ENCODE measurements around the gene CADM4. TPM values are rescaled to one million over a fixed set of nuclear protein-coding genes. Genes with fewer than 3 reads are reported as not detected.

The CADM4 gene
- polyA plus RNA-seq, 1 of the 3 experiments (the other 2 are of a cell fraction): 28.9 TPM

DNA sequence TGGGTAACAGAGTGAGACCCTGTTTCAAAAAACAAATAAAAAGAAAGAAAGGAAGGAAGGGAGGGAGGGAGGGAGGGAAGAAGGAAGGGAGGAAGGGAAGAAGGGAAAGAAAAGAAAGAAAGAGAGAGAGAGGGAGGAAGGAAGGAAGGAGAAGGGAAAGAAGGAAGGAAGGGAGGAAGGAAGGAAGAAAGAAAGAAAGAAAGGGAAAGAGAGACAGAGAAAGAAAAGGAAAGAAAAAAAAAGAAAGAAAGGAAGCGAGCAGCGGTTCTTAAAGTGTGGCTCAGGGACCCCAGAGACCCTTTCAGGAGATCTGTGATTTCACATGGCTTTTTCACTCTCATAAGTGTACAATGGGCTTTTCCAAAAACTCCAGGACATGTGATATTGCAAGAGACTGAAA, 9.9 kb upstream of the CADM4 start (continued):
- no peak for TF ChIP-seq FOSL2 (IDR thresholded peaks at IDR 0.05; ENCODE audit: borderline replicate concordance, low read depth)
- TF ChIP-seq POLR2AphosphoS5 (IDR thresholded peaks at IDR 0.05; ENCODE audit: low read depth, low read length): no peak
- TF ChIP-seq GATA2 (CRISPR knock-in tag; IDR thresholded peaks at IDR 0.05): no peak

DNA sequence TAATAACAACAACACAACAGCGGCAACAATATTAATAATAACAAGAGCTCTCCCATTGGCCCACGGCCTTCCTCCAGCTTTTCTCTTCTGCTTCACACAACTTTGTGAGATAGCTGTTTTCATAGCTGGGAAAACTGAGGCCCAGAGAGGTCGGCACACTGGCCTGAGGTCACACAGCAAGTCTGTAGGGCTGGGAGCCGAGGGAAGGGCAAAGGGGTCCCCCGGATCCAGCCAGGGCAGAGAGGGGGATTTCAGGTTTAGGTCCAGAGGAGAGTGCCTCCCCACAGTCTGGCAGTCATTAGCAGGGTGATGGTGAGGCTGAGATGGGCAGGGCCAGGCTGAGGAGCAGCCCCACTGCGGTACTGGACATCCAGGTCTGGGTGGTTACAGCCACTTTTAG, 9.0 kb upstream of the CADM4 start:
- Histone ChIP-seq H3F3A (replicated peaks; ENCODE audit: insufficient read depth) (peaks cover 31% of the 10 kb centered on the region), H3K9me3 (no peaks in the 10 kb centered on the region), H2AFZ (ENCODE audit: low read depth) (no peak overlapping the region), H3K4me1 (ENCODE audit: control insufficient read depth in 1 of 2, insufficient read depth in 2 of 2, low read depth in 1 of 2, low read length in 1 of 2) (no peaks in the 10 kb centered on the region), H3K4me3 (ENCODE audit: low read depth in 2 of 2, low read length in 1 of 2) (no peak overlapping the region), H3K79me2 (ENCODE audit: insufficient read depth) (no peaks in the 10 kb centered on the region), H3K27ac (ENCODE audit: low read depth in 2 of 2, low read length in 1 of 2) (no peak overlapping the region), H3K4me2 (no peak overlapping the region), H3K27me3 (ENCODE audit: insufficient read depth) (no peaks in the 10 kb centered on the region), H3K9me2 (no peaks in the 10 kb centered on the region), H3K9ac (no peak overlapping the region), H4K20me1 (ENCODE audit: insufficient read depth) (no peaks in the 10 kb centered on the region), H3K36me3 (replicated peaks in 1 of 2; ENCODE audit: control insufficient read depth in 1 of 2, insufficient read depth in 2 of 2, low read length in 1 of 2) (peaks cover 0 to 55% of the 10 kb centered on the region in 2 experiments)
- ChIA-PET CTCF (interaction anchor here (0.7 to 1.5 kb wide), 2 partner anchors 54 to 93 kb away, joined by 3 to 7 read pairs; no protein-coding TSS in a partner anchor), POLR2A (no interaction called here)
- DNase-seq: no peak
- 96% methylated on average over 6 of the region's 6 CpGs for WGBS (ENCODE audit: low lambda C conversion rate)
- TF ChIP-seq SIN3A (IDR thresholded peaks at IDR 0.05; ENCODE audit: borderline replicate concordance, low read depth, low read length) (no peak), MEF2A (IDR thresholded peaks at IDR 0.05; ENCODE audit: borderline replicate concordance, low read depth) (no peak)

DNA sequence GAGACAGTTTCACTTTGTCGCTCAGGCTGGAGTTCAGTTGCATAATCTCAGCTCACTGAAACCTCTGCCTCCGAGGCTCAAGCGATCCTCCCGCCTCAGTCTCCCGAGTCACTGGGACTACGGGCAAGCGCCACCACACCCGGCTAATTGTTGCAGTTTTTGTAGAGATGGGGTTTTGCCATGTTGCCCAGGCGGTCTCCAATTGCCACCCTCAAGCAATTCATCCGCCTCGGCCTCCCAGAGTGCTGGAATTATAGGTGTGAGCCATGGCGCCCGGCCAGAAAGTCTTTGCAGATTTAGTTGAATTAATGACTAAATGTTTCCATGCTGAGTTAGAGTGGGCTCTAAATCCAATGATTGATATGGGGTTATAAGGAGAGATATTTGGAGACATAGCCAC, 4.5 kb upstream of the CADM4 start:
- Histone ChIP-seq H3K4me2 (no peak overlapping the region), H3K27me3 (ENCODE audit: insufficient read depth) (no peaks in the 10 kb centered on the region), H3K79me2 (ENCODE audit: insufficient read depth) (no peaks in the 10 kb centered on the region), H3F3A (replicated peaks; ENCODE audit: insufficient read depth) (peaks cover 25% of the 10 kb centered on the region), H3K27ac (ENCODE audit: low read depth in 2 of 2, low read length in 1 of 2) (no peak overlapping the region), H3K9me3 (no peaks in the 10 kb centered on the region), H4K20me1 (ENCODE audit: insufficient read depth) (no peaks in the 10 kb centered on the region), H3K36me3 (replicated peaks in 1 of 2; ENCODE audit: control insufficient read depth in 1 of 2, insufficient read depth in 2 of 2, low read length in 1 of 2) (peaks cover 0 to 27% of the 10 kb centered on the region in 2 experiments), H3K9me2 (no peaks in the 10 kb centered on the region), H3K4me1 (ENCODE audit: control insufficient read depth in 1 of 2, insufficient read depth in 2 of 2, low read depth in 1 of 2, low read length in 1 of 2) (peaks cover 0 to 6% of the 10 kb centered on the region in 2 experiments; a peak in 1 of 4 replicates), H3K9ac (no peak overlapping the region), H3K4me3 (ENCODE audit: low read depth in 2 of 2, low read length in 1 of 2) (no peak overlapping the region), H2AFZ (ENCODE audit: low read depth) (no peak overlapping the region)
- DNase-seq: no peak
- ChIA-PET CTCF (interaction anchor here (0.7 to 2.4 kb wide), 2 partner anchors 8 to 1204 kb away, joined by 3 to 10 read pairs; no protein-coding TSS in a partner anchor), POLR2A (no interaction called here)
- TF ChIP-seq, protein P1, sequence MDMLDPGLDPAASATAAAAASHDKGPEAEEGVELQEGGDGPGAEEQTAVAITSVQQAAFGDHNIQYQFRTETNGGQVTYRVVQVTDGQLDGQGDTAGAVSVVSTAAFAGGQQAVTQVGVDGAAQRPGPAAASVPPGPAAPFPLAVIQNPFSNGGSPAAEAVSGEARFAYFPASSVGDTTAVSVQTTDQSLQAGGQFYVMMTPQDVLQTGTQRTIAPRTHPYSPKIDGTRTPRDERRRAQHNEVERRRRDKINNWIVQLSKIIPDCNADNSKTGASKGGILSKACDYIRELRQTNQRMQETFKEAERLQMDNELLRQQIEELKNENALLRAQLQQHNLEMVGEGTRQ (IDR thresholded peaks at IDR 0.05; ENCODE audit: borderline replicate concordance, low read depth, low read length): no peak
- TF ChIP-seq TAF1 (IDR thresholded peaks at IDR 0.05; ENCODE audit: borderline replicate concordance, low read depth, low read length): no peak
- no peak for TF ChIP-seq TEAD4 (IDR thresholded peaks at IDR 0.05; ENCODE audit: borderline replicate concordance, insufficient read depth)
- TF ChIP-seq, protein P2, sequence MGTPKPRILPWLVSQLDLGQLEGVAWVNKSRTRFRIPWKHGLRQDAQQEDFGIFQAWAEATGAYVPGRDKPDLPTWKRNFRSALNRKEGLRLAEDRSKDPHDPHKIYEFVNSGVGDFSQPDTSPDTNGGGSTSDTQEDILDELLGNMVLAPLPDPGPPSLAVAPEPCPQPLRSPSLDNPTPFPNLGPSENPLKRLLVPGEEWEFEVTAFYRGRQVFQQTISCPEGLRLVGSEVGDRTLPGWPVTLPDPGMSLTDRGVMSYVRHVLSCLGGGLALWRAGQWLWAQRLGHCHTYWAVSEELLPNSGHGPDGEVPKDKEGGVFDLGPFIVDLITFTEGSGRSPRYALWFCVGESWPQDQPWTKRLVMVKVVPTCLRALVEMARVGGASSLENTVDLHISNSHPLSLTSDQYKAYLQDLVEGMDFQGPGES (IDR thresholded peaks at IDR 0.05; ENCODE audit: low read depth, low read length): no peak
- WGBS (ENCODE audit: low lambda C conversion rate): 94% methylated on average over 13 of the region's 13 CpGs
